Measurements from ENCODE around the gene RNF222. TPM values are rescaled to one million over a fixed set of nuclear protein-coding genes. Genes with fewer than 3 reads are reported as not detected.

The RNF222 gene
- total RNA-seq, 1 experiment from 2014 or later: 0.09 TPM

DNA sequence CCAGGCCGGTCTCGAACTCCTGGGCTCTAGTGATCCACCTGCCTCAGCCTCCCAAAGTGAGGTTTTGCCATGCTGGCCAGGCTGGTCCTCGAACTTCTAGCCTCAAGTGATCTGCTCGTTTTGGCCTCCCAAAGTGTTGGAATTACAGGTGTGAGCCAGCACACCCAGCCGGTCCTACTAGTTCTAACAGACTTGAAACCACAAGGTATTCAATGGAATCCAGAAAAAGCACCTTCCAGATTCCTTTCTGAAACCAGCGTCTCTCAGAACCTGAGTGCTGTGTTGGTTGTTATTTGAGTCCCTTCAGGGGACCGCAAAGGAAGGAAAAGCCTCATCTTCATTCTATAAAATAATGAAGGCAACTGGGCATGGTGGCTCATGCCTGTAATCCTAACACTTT, 25.2 kb downstream of the RNF222 start:
- Mint-ChIP-seq H3K4me1 (peaks cover 17% of the 10 kb centered on the region in 2 experiments), H3K27ac (no peak overlapping the region), H3K9me3 (peaks cover 0 to 1% of the 10 kb centered on the region in 2 experiments; a peak in 1 of 5 replicates), H3K27me3 (ENCODE audit: low read depth) (no peaks in the 10 kb centered on the region), H3K4me3 (no peak overlapping the region; a peak in 1 of 5 replicates), H3K36me3 (ENCODE audit: insufficient read depth in 1 of 3, low read depth in 3 of 3) (peaks cover 7 to 59% (median 58%) of the 10 kb centered on the region in 3 experiments)
- Histone ChIP-seq H2BK15ac (ENCODE audit: low read depth, low read length) (no peak overlapping the region), H3K23me2 (ENCODE audit: insufficient read length, low read depth, low read length, poor library complexity, severe bottlenecking) (peaks cover 8% of the 10 kb centered on the region), H3K79me1 (ENCODE audit: insufficient read depth, low read depth, low read length, poor library complexity, severe bottlenecking) (no peaks in the 10 kb centered on the region), H4K91ac (ENCODE audit: insufficient read length, low read depth, low read length) (no peak overlapping the region), H3K18ac (ENCODE audit: insufficient read length, low read depth, low read length) (no peak overlapping the region), H3T11ph (ENCODE audit: low read length) (no peak overlapping the region), H3K27me3 (ENCODE audit: insufficient read depth, low read length) (no peaks in the 10 kb centered on the region), H3K4ac (ENCODE audit: low read depth, low read length) (no peak overlapping the region), H2BK20ac (ENCODE audit: low read depth, low read length, poor library complexity, severe bottlenecking) (no peak overlapping the region), H4K5ac (ENCODE audit: insufficient read length, low read depth, low read length) (no peak overlapping the region), H3K23ac (ENCODE audit: insufficient read length, low read depth, low read length) (no peak overlapping the region), H2BK120ac (ENCODE audit: low read depth, low read length, poor library complexity, severe bottlenecking) (no peak overlapping the region), H3K27ac (ENCODE audit: insufficient read length, low read depth, low read length) (no peak overlapping the region), H2BK12ac (ENCODE audit: insufficient read length, low read depth, low read length) (no peak overlapping the region), H2AFZ (ENCODE audit: low read length) (no peak overlapping the region), H3K4me1 (ENCODE audit: insufficient read depth, low read length) (peaks cover 3% of the 10 kb centered on the region; the same call in 1 of the 2 replicates), H2AK5ac (ENCODE audit: insufficient read length, low read length) (no peak overlapping the region), H3K4me2 (ENCODE audit: insufficient read depth, insufficient read length, low read length) (no peak overlapping the region), H3K56ac (ENCODE audit: insufficient read length, low read depth, low read length) (no peak overlapping the region), H4K20me1 (ENCODE audit: control insufficient read depth, insufficient read depth, insufficient read length) (no peaks in the 10 kb centered on the region), H3K14ac (ENCODE audit: insufficient read depth, low read length) (no peak overlapping the region), H2BK5ac (ENCODE audit: insufficient read length, low read length) (no peak overlapping the region), H3K79me2 (ENCODE audit: insufficient read depth, low read length) (no peaks in the 10 kb centered on the region), H3K9ac (ENCODE audit: extremely low read depth, insufficient read length, low read length) (no peak overlapping the region), H3K9me3 (ENCODE audit: control insufficient read depth, low read depth, low read length) (no peaks in the 10 kb centered on the region), H4K8ac (replicated peaks; ENCODE audit: insufficient read length, low read depth, low read length) (no peak overlapping the region)
- TF ChIP-seq CTCF (conservative IDR thresholded peaks at IDR 0.05): no peak
- no peak for DNase-seq
- WGBS (ENCODE audit: extremely low coverage, insufficient read length, low lambda C conversion rate): no CpG with 5 or more reads among the region's 7 CpGs

All from H9 (cell line).